ENCODE measurements around the gene NTSR2.

Gene NTSR2, protein sequence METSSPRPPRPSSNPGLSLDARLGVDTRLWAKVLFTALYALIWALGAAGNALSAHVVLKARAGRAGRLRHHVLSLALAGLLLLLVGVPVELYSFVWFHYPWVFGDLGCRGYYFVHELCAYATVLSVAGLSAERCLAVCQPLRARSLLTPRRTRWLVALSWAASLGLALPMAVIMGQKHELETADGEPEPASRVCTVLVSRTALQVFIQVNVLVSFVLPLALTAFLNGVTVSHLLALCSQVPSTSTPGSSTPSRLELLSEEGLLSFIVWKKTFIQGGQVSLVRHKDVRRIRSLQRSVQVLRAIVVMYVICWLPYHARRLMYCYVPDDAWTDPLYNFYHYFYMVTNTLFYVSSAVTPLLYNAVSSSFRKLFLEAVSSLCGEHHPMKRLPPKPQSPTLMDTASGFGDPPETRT

DNA sequence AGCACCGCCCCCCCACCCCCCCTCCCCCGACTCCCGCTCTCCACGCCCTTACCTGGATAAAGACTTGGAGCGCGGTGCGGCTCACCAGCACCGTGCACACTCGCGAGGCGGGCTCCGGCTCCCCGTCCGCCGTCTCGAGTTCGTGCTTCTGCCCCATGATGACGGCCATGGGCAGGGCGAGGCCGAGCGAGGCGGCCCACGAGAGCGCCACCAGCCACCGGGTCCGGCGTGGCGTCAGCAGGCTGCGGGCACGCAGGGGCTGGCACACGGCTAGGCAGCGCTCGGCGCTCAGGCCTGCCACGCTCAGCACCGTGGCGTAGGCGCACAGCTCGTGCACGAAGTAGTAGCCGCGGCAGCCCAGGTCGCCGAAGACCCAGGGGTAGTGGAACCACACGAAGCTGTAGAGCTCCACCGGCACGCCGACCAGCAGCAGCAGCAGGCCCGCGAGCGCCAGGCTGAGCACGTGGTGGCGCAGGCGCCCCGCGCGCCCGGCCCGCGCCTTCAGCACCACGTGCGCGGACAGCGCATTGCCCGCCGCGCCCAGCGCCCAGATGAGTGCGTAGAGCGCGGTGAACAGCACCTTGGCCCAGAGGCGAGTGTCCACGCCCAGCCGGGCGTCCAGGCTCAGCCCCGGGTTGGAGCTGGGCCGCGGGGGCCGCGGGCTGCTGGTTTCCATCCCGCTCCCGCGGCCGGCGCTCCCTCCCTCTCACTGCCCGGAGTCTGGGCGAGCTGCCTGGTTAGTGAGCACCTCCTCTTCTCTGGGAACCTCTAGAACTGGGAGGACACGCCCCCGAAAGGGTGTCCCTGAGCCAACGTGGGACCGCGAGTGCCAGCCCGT, at the start of gene NTSR2:
NTSR2 (minus strand) TSS at position 742 of the 838 bp plus-strand sequence; CDS start at position 676, 66 bp downstream.
- in situ Hi-C loops (cut with HindIII; ENCODE audit: low sequenced_read_pairs): no loop called here

DNA sequence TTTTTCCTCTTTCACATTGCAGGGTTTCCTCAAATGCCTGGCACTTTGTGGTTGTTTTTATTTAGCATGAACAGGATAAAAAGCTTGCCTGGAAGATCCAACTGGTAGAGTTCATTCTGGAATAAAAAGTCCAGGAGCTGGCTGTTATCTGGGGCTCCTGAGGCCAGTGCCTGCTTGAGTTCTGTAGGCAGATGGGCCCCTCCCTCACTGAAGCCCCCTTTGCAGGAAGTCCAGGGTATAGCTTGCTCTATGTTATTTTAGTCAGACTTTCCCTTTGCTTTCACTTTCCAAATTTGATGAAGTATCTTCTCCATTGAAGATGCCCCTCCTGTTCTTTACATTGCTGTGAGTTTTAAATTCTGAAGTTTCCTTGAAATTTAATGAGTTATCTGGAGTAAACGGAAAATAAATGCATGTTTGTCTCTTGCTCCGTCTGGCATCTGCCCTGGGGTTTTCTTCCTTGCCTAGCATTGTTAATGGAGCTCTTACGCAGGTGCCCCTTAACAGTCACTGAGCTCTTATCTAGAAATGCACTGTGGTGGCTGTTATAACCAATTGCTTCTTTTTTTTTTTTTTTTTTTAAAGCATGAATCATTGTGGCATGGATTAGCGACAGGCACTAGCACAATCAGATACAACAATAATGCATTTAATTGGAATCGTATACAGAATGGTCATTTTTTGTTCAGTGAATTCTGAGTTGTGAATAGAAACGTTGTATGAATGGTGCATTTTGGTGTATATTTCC, 49.4 kb upstream of the NTSR2 start:
- in situ Hi-C loops (cut with HindIII; ENCODE audit: low sequenced_read_pairs): no loop called here

GRCh38 chr2:11718606-11719005, 48.6 kb upstream of the NTSR2 start:
- in situ Hi-C loops (cut with HindIII; ENCODE audit: low sequenced_read_pairs): no loop called here

DNA sequence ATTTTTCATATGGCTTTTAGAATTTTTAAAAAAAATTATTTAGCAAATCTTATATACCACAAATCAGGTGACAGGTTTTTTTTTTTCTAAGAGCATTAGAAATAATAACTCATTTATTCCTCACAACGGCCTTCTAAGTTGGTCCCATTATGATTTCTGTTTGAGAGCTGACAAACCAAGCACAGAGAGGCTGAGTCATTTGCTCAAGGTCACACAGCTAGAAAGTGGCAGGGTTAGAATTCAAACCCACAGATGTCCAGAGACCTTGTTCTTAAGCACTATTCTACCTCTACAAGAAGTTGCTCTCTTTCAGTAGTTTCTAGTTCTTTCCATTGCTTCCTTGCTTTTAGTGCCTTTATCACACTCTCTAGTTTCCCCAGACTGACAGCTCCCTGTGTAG, 47.6 kb upstream of the NTSR2 start:
- in situ Hi-C loops (cut with HindIII; ENCODE audit: low sequenced_read_pairs): no loop called here

GRCh38 chr2:11716689-11717321, 46.8 kb upstream of the NTSR2 start:
- in situ Hi-C loops (cut with HindIII; ENCODE audit: low sequenced_read_pairs): no loop called here

DNA sequence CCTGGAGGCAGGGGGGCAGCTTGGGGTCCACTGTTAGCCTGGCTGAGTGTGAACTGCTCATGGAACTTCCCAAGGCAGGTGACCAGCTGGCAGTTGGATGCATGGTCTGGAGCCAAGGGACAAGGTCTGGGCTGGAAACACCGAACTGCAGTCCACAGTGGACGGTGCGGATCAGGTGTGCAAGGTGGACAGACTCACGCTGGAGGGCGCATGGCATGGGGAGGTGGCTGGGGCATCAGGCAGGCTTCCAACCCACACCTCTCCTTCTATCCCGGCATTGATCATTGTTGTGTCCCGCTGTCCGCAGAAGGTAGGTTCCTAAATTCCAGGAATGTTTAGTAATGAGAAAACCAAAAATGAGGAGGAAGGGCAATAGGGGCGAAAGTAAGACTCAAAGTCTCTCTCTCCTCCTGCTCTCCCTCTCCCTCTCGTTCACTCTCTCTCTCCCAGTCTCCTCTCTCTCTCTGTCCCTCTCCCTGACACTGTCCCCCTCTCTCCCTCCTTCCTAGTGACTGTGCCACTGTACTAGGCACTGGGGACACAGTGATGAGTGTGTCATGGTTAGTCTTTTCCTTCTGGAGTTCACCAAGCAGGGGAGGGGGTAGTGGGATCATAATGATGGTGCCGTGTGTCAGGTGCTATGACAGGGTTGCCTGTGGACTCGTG, 46.1 kb upstream of the NTSR2 start:
- in situ Hi-C loops (cut with HindIII; ENCODE audit: low sequenced_read_pairs): no loop called here

DNA sequence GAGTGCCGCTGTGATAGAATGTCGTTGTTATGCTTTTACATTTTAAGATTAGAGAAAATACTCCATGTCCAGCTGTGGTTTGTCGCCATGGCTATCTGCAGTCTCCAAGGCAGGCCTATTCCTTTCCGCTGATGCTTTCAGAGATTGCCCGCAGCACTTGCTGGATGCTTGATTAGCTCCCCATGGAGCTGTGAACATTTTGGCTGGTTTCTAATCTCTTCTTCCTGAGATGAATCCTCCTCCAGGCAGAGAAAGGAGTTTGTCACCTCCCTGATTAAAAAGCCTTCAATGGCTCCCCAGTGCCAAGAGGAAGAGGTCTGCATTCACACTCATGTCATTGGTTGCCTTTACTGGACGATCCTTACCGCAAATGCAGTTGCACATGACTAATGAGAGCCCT, 43.8 kb upstream of the NTSR2 start:
- in situ Hi-C loops (cut with HindIII; ENCODE audit: low sequenced_read_pairs): no loop called here

DNA sequence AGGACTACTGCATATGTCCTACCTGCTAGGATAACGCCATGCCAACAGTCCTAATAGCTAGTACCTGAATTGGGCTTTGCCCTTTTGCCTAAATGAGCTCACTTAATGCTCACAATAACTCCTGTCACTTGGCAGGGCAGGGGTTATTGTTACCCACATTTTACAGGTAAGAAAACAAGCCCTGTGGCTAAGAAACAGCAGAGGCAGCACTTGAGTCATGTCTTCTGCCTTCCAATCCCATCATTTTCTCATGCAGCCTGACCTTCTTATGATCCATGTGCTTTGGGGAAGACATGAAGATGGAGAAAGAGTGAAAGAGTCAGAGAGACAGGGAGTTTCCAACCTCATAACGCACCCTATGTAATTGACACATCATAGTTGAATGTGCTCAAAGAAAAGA, 42.9 kb upstream of the NTSR2 start:
- in situ Hi-C loops (cut with HindIII; ENCODE audit: low sequenced_read_pairs): no loop called here

DNA sequence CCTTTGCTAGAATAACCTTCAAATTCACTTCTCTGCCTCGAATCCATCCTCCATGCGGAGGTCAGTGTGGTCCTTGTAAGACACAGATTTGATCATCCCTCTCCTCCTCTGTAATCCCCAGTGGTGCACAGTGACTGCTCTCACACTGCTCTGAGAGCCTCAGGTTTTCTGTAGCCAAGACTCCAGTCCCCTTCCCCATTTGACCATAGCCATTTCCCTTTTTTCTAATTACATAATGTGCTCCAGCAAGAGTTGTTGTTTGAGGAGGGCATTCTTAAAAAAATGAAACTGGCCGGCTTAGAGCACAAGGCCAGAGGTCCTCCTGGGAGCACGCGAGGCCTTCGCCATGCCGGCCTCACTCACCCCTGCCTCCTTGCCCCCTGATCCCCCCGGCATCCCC, 41.8 kb upstream of the NTSR2 start:
- in situ Hi-C loops (cut with HindIII; ENCODE audit: low sequenced_read_pairs): no loop called here

- in situ Hi-C loops (cut with HindIII; ENCODE audit: low sequenced_read_pairs): no loop called here
Measured at GRCh38 chr2:11711354-11711716, 41.3 kb upstream of the NTSR2 start.

GRCh38 chr2:11710632-11711353, 40.8 kb upstream of the NTSR2 start:
- in situ Hi-C loops (cut with HindIII; ENCODE audit: low sequenced_read_pairs): no loop called here

- in situ Hi-C loops (cut with HindIII; ENCODE audit: low sequenced_read_pairs): no loop called here
Measured at GRCh38 chr2:11710210-11710609, 40.2 kb upstream of the NTSR2 start.

DNA sequence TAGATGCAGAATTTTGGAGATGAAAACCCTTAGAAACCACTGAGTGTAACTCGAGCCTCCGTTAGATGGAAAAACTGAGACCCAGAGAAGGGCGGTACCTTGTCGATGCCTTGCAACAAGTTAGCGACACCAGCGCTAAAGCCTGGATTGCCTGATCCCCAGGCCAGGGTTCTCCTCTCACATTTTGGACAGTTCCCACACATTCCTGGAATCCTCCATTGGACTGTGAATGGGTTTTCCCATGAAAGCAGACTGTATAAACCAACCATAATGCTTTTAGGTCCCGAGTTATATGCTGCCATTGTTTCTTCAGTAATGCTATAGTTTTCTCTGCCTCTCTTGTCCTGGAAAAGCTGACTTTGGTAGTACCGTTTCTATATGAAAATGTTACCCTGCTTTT, 39.3 kb upstream of the NTSR2 start:
- in situ Hi-C loops (cut with HindIII; ENCODE audit: low sequenced_read_pairs): no loop called here

GRCh38 chr2:11708106-11708505, 38.1 kb upstream of the NTSR2 start:
- in situ Hi-C loops (cut with HindIII; ENCODE audit: low sequenced_read_pairs): no loop called here

DNA sequence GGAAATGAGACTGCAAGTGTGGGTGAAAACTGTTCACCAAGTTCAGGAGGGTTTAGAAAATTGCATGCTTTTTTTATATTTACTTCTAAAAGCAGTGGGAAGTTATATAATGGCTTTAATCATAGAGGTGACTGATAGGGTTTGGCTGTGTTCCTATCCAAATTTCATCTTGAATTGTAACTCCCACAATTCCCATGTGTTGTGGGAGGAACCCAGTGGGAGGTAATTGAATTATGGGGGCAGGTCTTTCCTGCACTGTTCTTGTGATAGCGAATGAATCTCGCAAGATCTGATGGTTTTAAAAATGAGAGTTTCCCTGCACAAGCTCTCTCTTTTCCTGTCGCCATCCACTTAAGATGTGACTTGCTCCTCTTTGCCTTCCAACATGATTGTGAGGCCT, 35.7 kb upstream of the NTSR2 start:
- in situ Hi-C loops (cut with HindIII; ENCODE audit: low sequenced_read_pairs): no loop called here

- in situ Hi-C loops (cut with HindIII; ENCODE audit: low sequenced_read_pairs): no loop called here
Measured at GRCh38 chr2:11705063-11705462, 35.1 kb upstream of the NTSR2 start.

GRCh38 chr2:11703700-11704099, 33.7 kb upstream of the NTSR2 start:
- in situ Hi-C loops (cut with HindIII; ENCODE audit: low sequenced_read_pairs): no loop called here

DNA sequence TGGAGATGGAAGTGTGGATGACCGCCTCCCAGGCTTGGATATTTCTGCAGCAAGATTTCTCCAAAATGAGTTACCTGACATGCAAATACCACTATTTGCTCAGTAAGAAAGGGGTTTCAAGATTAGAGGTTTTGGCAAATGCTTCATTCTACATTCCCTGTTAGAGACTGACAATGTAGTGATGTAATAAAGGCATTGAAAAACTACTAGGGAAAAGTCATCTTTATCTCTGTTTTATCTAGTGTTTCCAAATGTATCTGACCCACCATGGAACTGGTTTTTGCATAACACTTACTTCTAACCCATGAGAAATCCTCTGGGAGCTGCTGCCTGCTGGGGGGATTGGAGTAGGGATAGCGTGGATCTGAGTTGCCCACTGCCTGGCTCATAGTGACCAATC, 33.0 kb upstream of the NTSR2 start:
- in situ Hi-C loops (cut with HindIII; ENCODE audit: low sequenced_read_pairs): no loop called here

DNA sequence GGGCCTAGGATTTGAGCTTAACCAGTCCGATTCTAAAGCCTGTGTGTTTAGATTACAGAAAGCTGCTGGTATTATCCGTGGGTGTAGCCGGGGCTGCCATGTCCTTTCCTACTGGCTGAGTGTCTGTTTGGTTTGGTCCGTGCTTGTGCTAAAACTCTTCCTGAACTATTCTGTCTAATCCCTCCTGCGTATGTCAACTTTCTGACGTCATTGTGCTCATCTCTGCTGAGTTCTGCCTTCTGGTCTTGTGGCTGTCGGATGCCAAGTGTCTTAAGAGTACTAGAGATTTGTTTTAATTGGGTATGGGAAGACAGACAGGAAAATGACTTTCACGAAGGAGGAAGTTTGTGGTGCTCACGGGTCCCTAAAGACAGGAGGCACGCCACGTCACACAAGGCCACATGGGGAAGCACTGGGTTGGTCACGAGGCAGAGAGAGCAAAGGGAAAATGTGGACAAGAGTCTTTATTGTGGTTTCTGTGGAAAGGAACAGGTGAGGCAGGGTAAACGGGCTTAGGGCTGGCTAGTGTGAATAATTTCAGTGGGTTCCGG, 31.8 kb upstream of the NTSR2 start:
- in situ Hi-C loops (cut with HindIII; ENCODE audit: low sequenced_read_pairs): no loop called here

GRCh38 chr2:11701206-11701605, 31.2 kb upstream of the NTSR2 start:
- in situ Hi-C loops (cut with HindIII; ENCODE audit: low sequenced_read_pairs): no loop called here

Data from DLD1 (cell line).